ENCODE measurements around the gene MAN2B1.
A peak's percentile ranks its signal among the peaks of the same experiment; 100 is the strongest.
"Not testable (repeated sequence)": the region's sequence is repeated elsewhere in the genome, so short reads cannot be mapped to it uniquely, and the experiment has no call there.

The MAN2B1 gene
- 53.2 to 93.3 (median 68.9) reads per million in 3 experiments for total RNA-seq

GRCh38 chr19:12666265-12667048, at the start of gene MAN2B1, which contains the start of gene WDR83:
MAN2B1 (minus strand) TSS chr19:12666742; CDS start chr19:12666701, 41 bp downstream.
WDR83 (plus strand) TSS chr19:12666807; CDS start chr19:12669791, 2,984 bp downstream.
- DNase-seq, result peak; percentile 73

GRCh38 chr19:12715929-12716328, 49.4 kb upstream of the MAN2B1 start:
- DNase-seq, result no peak

GRCh38 chr19:12715102-12715501, 48.6 kb upstream of the MAN2B1 start:
- no peak for DNase-seq

GRCh38 chr19:12713304-12713703, 46.8 kb upstream of the MAN2B1 start:
- not testable (repeated sequence) for DNase-seq

- DNase-seq, result not testable (repeated sequence)
These were observed 45.5 kb upstream of the MAN2B1 start for GRCh38 chr19:12712077-12712476.

- DNase-seq, result no peak
These were observed 44.6 kb upstream of the MAN2B1 start for GRCh38 chr19:12711187-12711586.

- DNase-seq, result no peak
These were observed 42.1 kb upstream of the MAN2B1 start for GRCh38 chr19:12708641-12709040.

- no peak for DNase-seq
These were observed 39.8 kb upstream of the MAN2B1 start for GRCh38 chr19:12706332-12706718.

GRCh38 chr19:12705654-12706331, 39.3 kb upstream of the MAN2B1 start:
- DNase-seq, result no peak

GRCh38 chr19:12705169-12705568, 38.6 kb upstream of the MAN2B1 start:
- no peak for DNase-seq

GRCh38 chr19:12703046-12703445, 36.5 kb upstream of the MAN2B1 start:
- DNase-seq, result no peak

- no peak for DNase-seq
These were observed 35.2 kb upstream of the MAN2B1 start for GRCh38 chr19:12701596-12702282.

- no peak for DNase-seq
These were observed 31.6 kb upstream of the MAN2B1 start for GRCh38 chr19:12698138-12698537.

GRCh38 chr19:12697425-12697824, 30.9 kb upstream of the MAN2B1 start:
- not testable (repeated sequence) for DNase-seq

- DNase-seq, result peak; percentile 90
These were observed 30.1 kb upstream of the MAN2B1 start, which contains the start of gene FBXW9 for GRCh38 chr19:12696366-12697335. FBXW9 (minus strand) TSS chr19:12696631; CDS start chr19:12696581, 50 bp downstream.

GRCh38 chr19:12695997-12696365, 29.4 kb upstream of the MAN2B1 start:
- no peak for DNase-seq

GRCh38 chr19:12695514-12695913, 29.0 kb upstream of the MAN2B1 start:
- DNase-seq, result no peak

GRCh38 chr19:12695096-12695495, 28.6 kb upstream of the MAN2B1 start:
- no peak for DNase-seq

- DNase-seq, result no peak
These were observed 28.1 kb upstream of the MAN2B1 start for GRCh38 chr19:12694641-12695040.

GRCh38 chr19:12692960-12693359, 26.4 kb upstream of the MAN2B1 start:
- no peak for DNase-seq

- no peak for DNase-seq
These were observed 23.2 kb upstream of the MAN2B1 start for GRCh38 chr19:12689581-12690216.

GRCh38 chr19:12689012-12689411, 22.5 kb upstream of the MAN2B1 start:
- no peak for DNase-seq
